ENCODE data around the gene POLR2M.

- TF ChIP-seq CTCF (IDR thresholded peaks at IDR 0.05), result no peak
- no peak for TF ChIP-seq EZH2 (IDR thresholded peaks at IDR 0.05)
- no peak for TF ChIP-seq EZH2phosphoT487 (IDR thresholded peaks at IDR 0.05)
Measured at GRCh38 chr15:57735891-57736290, 29.4 kb downstream of the POLR2M start.
